Right renal cortex interstitium (tissue), 3 donors: ENCODE data around the gene LINGO4. TPM values are rescaled to one million over a fixed set of nuclear protein-coding genes. Genes with fewer than 3 reads are reported as not detected.

Experiments
- DNase-seq, 3 donors: peaks; one replicate each; pipeline ENCODE4 v3.0.0-alpha.2; 2013; ENCODE audit warnings: low read depth in 3 of 3, low spot score in 2 of 3
- polyA plus RNA-seq, 3 donors: library from polyadenylated mRNA; unstranded; fragments of 120-200 nt; gene quantifications; one replicate each; pipeline ENCODE4 v1.2.1, GENCODE V29; 2013; ENCODE audit not compliant: insufficient read length in 3 of 3

The LINGO4 gene
- polyA plus RNA-seq, 3 donors = 0.04 TPM; not detected in 1

GRCh38 chr1:151814971-151815545 lies 9.8 kb upstream of the LINGO4 start:
- no peak for DNase-seq

DNA sequence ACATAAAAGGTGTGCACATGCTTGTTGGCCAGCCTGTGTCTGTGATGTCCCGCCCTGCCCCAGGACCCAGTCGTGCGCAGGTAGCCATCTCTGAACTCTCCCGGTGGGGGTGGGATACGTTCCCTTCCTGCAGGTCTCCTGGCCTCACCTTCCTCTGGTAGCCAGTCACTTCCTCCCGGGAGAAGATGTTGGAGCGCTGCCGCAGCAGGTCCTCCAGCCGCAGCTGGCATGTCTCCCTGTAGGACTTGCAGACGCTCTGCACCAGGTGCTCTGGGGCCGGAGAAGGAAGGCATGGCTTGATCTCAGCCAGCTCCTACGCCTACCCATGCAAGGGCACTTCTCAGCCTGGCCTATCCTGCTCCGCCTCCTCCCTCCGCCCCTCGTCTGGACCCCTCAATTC lies 9.2 kb upstream of the LINGO4 start:
- no peak for DNase-seq

DNA sequence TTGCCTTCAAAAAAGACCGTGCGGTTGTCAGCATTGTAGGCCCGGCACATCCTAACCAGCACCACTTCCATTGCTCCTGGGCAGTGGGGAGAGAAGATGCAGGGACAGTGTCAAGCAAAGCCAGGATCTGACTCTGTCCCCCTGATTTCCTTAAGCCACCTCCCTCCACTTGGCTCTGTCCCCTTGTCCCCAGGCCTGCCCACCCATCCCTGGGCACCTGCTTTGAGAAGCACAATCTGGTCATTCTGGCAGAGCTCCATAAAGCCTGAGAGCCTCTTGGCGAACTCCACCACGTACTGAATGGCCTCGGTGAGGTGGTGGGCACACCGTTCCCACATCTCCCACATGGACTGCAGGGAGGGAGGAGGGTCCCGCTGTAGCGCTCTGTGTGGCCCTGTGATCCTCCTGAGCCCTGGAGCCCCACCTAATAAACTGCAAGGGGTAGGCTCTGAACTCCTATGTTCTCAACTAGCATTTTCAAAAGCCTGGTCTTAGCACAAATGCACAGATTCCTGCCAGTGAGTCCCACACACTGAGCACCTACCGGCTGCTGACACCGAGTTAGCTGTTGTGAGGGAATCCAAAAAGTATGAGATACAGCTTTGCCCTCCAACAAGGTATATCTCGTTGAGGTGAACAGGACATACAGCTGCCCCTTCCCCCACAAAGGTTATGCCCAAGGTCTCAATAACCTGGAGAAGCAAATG lies 8.2 kb upstream of the LINGO4 start:
- DNase-seq = no peak

DNA sequence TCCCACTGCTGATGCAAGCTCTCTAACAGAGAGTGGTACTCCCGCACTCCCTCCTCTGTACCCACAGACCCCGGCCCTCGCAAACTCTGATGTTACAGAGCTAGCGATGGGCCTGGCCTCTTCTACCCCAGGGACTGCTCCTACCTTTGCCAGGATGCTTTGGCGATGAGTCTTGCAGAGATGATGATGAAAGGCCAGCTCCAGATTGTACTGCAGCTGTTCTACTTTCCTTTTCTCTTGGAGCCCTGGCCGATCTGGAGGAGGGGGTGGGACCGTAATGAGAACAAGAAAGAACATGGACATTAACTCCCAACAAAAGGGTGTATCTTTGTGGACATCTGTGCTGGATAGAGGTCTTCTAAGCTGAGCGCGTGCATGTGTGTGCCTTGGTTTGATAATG lies 6.0 kb upstream of the LINGO4 start:
- DNase-seq = no peak

GRCh38 chr1:151809985-151810556 lies 4.9 kb upstream of the LINGO4 start:
- no peak for DNase-seq

GRCh38 chr1:151809290-151809984 lies 4.2 kb upstream of the LINGO4 start:
- no peak for DNase-seq

GRCh38 chr1:151807766-151808165 lies 2.5 kb upstream of the LINGO4 start:
- no peak for DNase-seq

- DNase-seq = no peak
Observed at GRCh38 chr1:151807131-151807530, 1.9 kb upstream of the LINGO4 start.

DNA sequence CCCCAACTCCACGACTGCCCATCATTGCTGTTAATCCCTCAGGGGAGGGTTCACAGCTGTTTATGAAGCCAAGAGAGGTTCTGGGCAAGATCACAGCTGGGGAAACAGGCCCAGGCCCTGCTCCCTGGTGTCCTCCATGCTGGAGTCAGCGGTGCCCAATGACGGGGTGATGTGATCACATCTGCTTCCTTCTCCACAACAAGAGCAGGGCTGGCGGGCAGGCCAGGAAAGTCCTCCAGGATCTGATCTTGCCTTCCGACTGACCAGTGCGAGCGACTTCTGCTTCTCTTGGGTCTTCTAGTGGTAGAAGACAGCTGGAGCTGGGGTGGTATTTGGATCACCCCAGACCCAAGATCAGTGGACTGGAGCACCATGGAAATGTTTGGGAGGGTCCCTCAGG lies 951 bp upstream of the LINGO4 start:
- DNase-seq = no peak

GRCh38 chr1:151803915-151804314 lies 1.3 kb downstream of the LINGO4 start:
- DNase-seq = no peak

DNA sequence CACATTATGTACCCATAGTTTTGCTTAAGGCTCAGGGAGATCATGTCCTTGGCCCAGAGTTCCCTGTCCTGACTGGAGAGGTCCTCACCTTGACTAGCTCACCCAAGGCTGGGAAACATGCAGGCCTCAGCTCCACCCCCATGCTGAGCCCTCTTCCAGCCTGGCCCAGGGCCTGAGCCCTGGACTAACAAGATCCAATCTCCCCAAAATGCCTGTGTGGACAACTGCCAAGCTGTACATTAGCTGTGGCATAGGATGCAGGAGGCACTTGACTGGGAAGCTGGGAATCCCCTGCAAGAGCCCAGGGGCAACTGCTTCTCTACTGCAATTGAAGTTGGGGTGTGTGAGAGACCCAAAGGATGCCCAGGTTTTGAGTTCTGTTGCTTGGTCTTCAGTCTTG lies 2.1 kb downstream of the LINGO4 start:
- DNase-seq = no peak

DNA sequence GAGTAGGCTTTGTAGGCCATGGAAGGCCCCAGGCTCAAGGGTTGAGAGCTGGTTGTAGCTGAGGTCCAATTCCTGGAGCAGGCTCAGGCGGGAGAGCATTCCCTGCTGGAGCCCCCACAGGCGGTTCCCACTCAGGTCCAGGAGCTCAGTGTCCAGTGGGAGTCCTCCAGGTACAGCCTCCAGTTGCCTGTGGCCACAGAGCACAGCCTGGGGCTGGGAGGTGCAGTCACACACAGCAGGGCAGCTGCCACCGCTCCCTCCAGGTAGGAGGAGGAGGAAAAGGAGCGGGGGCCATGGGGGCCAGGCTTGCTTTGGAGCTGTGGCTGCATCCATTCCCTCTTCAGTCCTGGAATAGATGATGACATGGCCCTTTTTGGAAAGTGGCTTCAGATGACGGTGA lies 2.8 kb downstream of the LINGO4 start:
- DNase-seq = no peak

GRCh38 chr1:151801846-151802245 lies 3.4 kb downstream of the LINGO4 start:
- DNase-seq = no peak

DNA sequence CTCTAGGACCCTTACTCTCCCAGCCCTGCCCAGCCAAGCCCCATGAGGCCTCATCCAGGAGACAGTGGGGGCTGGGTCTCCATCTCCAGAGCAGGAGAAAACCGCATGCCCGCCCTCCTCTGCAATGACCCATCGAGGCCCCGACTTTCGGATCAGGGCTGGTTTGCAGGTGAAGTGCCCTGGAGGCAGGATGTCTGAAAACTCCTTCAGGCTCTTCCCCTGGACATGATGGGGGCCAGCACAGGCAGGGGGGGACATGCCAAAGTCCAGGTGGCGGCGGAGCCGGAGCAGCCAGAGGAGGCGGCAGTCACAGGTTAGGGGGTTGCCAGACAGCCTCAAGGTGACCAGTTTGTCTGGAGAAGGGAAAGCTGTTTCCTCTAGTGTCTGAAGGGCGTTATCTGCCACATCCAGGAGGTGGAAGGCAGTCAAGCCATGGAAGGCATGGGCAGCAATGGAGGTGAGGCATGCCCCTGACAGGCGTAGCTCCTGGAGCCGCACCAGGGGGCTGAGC lies 3.9 kb downstream of the LINGO4 start:
- no peak for DNase-seq

DNA sequence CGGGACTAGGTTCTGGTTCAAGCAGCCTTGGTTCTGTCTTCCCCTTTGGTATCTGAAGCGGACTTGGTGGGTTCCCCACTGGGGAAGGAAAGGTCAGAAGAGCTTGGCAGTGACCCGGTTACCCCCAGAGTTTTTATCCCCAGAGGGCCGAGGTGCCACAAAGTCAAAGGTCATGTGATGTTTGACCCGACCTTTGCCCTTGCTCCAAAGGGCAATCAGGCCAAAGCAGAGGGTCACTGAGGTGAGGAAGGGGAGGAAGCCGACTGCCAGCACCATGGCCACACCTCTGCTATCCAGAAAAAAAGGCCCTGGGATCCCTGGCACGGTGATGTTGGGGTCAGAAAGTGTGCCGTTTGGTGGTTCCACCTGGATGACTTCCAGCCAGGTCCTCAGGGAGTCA lies 4.4 kb downstream of the LINGO4 start:
- DNase-seq = no peak

DNA sequence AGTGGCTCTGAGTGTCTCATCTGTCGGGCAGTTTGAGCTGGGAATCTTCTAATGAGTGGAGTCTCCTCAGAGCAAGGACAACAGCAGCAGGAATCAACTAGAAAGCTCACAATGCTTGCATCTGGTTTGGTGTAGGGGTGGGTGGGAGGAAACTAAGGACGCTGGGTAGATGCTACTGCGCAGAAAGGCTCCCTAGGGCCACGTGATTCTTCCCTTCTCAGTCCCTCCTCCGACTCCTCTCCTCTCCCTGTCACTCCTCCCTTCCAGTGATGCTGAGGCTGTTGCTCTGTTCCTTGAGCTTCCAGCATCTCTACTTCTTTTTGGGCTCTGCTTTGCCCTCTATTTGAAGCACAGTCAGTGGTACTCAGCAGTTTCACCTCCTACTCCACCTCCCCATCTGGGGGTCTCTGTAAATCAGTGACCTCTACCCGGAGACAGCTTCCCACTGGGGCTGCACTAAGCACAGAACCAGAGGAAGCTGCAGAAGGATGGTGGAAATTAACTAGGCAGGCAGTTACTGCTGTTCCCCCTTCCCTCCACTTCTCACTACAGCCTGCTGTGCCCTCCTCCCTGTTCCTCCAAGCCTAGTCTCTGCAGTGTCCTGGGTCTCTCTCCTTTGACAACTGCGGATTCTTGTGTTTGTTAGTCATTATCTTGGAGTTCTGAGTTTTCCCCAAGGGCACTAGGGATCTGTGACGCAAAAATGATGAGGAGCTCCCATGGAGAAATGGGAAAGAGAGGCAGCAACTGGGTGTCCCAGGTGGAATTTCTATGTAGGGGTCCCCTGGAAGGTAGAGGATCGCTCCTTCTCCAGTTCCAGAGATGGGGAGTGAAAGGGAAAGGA lies 5.8 kb downstream of the LINGO4 start:
- DNase-seq = no peak

DNA sequence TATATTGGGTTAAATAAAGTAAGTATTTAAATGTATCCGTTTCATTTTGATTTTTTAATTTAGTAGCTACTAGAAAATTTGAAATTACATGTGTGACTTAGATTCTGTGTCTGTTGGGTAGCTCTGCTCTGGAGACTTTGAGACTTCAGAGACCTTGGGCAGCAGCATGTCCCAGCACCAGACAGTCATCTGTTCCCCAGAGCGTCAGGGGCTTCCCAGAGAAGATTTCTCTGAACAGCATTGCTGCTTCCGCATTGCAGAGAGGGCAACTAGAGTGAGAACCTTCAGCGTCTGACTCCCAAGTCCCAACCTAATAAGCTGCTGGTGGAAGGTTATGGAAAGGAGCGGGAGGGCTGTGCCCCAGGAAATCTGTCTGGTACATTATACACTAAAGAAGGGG lies 6.6 kb downstream of the LINGO4 start:
- DNase-seq = no peak

DNA sequence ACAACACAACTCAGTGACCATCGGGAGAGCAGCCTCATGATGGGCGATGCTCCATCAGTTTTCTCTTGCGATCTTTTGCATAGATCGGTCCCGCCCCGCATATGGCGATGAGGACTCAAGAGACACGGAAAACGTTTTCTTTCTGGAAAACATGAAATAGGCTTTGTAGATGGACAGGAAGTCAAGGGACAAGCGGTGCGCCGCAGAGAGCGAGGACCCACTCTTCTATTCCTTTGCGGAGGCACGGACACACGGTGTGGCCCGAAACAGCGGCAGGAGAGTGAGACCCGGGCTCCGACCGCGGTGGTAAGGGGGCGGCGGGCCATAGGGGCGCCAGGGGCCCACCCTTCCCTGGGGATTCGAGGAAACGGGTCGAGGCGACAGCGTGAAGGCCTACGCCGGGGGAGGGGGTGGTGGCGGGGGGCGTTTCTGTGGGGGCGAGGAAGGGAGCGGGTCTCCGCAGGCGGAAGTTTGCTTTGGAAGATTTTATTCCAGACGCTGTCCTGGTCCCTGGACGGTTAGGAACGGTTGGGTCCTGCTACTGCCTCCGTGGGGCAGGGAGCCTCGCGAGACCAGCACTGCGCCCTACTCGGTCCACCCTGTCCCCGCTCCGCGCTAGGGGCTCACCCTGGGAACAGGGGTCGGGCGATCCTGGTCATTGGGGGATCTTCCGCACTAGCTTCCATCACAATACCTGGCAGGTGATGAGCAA lies 14.1 kb downstream of the LINGO4 start:
- no peak for DNase-seq

- peak; percentile 89 to 95 (median 92) for DNase-seq
Observed at GRCh38 chr1:151790071-151790939, 14.9 kb downstream of the LINGO4 start, which contains the start of gene TDRKH. Gene TDRKH, minus strand, starts transcription at chr1:151790500. Its CDS starts 7,478 bp downstream, at chr1:151783022.
